H9 (cell line): Measurements from ENCODE around the gene MYO1E. TPM values are rescaled to one million over a fixed set of nuclear protein-coding genes. Genes with fewer than 3 reads are reported as not detected.

ENCODE experiments used
- DNase-seq: peaks from one replicate; pipeline ENCODE4 v3.0.0-alpha.2; 2017
- H2AFZ ChIP-seq: one replicate; pipeline ENCODE4 v1.6.1; 2013; ENCODE audit warnings: mild to moderate bottlenecking, low read length, control low read depth, moderate library complexity
- H2AK5ac ChIP-seq: 2 replicates; pipeline ENCODE4 v1.6.1; 2013; ENCODE audit warnings: low read length, control low read depth, mixed read lengths; ENCODE audit not compliant: insufficient read length
- H2BK120ac ChIP-seq: one replicate; pipeline ENCODE4 v1.6.1; 2013; ENCODE audit warnings: low read depth, mild to moderate bottlenecking, low read length, control low read depth, inconsistent platforms; ENCODE audit not compliant: poor library complexity, severe bottlenecking
- H2BK12ac ChIP-seq: 2 replicates; pipeline ENCODE4 v1.6.1; 2013; ENCODE audit warnings: low read length, control low read depth, mixed read lengths, low read depth; ENCODE audit not compliant: insufficient read length
- H2BK15ac ChIP-seq: 2 replicates; pipeline ENCODE4 v1.6.1; 2013; ENCODE audit warnings: low read depth, low read length, control low read depth
- H2BK20ac ChIP-seq: one replicate; pipeline ENCODE4 v1.6.1; 2013; ENCODE audit warnings: low read depth, mild to moderate bottlenecking, low read length, control low read depth, inconsistent platforms; ENCODE audit not compliant: poor library complexity, severe bottlenecking
- H2BK5ac ChIP-seq: 2 replicates; pipeline ENCODE4 v1.6.1; 2013; ENCODE audit warnings: low read length, control low read depth, mixed read lengths; ENCODE audit not compliant: insufficient read length
- H3K14ac ChIP-seq: 2 replicates; pipeline ENCODE4 v1.6.1; 2013; ENCODE audit warnings: low read length, control low read depth; ENCODE audit not compliant: insufficient read depth
- H3K18ac ChIP-seq: 2 replicates; pipeline ENCODE4 v1.6.1; 2013; ENCODE audit warnings: low read depth, mild to moderate bottlenecking, mixed read lengths, low read length, control low read depth; ENCODE audit not compliant: insufficient read length
- H3K23ac ChIP-seq: 2 replicates; pipeline ENCODE4 v1.6.1; 2013; ENCODE audit warnings: low read length, control low read depth, mixed read lengths, low read depth; ENCODE audit not compliant: insufficient read length
- H3K23me2 ChIP-seq: 2 replicates; pipeline ENCODE4 v1.6.1; 2013; ENCODE audit warnings: low read depth, mild to moderate bottlenecking, mixed read lengths, low read length, control low read depth; ENCODE audit not compliant: insufficient read length, poor library complexity, severe bottlenecking
- H3K27ac ChIP-seq: 2 replicates; pipeline ENCODE4 v1.5.1; 2013; ENCODE audit warnings: low read length, control low read depth, mixed read lengths, low read depth; ENCODE audit not compliant: insufficient read length
- H3K27me3 ChIP-seq: 2 replicates; pipeline ENCODE4 v1.6.1; 2013; ENCODE audit warnings: low read length, control low read depth, inconsistent platforms; ENCODE audit not compliant: insufficient read depth
- H3K4ac ChIP-seq: 2 replicates; pipeline ENCODE4 v1.6.1; 2013; ENCODE audit warnings: low read depth, mild to moderate bottlenecking, control low read depth, inconsistent platforms, low read length, moderate library complexity
- H3K4me1 ChIP-seq: 2 replicates; pipeline ENCODE4 v1.6.1; 2013; ENCODE audit warnings: low read length, control low read depth, inconsistent platforms; ENCODE audit not compliant: insufficient read depth
- H3K4me2 ChIP-seq: 2 replicates; pipeline ENCODE4 v1.6.1; 2013; ENCODE audit warnings: low read length, control low read depth, mixed read lengths; ENCODE audit not compliant: insufficient read length, insufficient read depth
- H3K56ac ChIP-seq: 2 replicates; pipeline ENCODE4 v1.6.1; 2013; ENCODE audit warnings: low read depth, mild to moderate bottlenecking, mixed read lengths, low read length, control low read depth; ENCODE audit not compliant: insufficient read length
- H3K79me1 ChIP-seq: 2 replicates; pipeline ENCODE4 v1.6.1; 2013; ENCODE audit warnings: low read depth, mild to moderate bottlenecking, moderate library complexity, low read length, control low read depth, inconsistent platforms; ENCODE audit not compliant: insufficient read depth, poor library complexity, severe bottlenecking
- H3K79me2 ChIP-seq: 2 replicates; pipeline ENCODE4 v1.6.1; 2013; ENCODE audit warnings: low read length, control low read depth, inconsistent platforms; ENCODE audit not compliant: insufficient read depth
- H3K9ac ChIP-seq: 2 replicates; pipeline ENCODE4 v1.6.1; 2013; ENCODE audit warnings: low read length, control low read depth, mixed read lengths; ENCODE audit not compliant: insufficient read length; ENCODE audit errors: extremely low read depth
- H3K9me3 ChIP-seq: one replicate; pipeline ENCODE4 v1.6.1; 2013; ENCODE audit warnings: low read depth, low read length, inconsistent platforms; ENCODE audit not compliant: control insufficient read depth
- H3T11ph ChIP-seq: one replicate; pipeline ENCODE4 v1.6.1; 2013; ENCODE audit warnings: mild to moderate bottlenecking, low read length, control low read depth, inconsistent platforms
- H4K20me1 ChIP-seq: one replicate; pipeline ENCODE4 v1.6.1; 2013; ENCODE audit not compliant: control insufficient read depth, insufficient read length, insufficient read depth
- H4K5ac ChIP-seq: 2 replicates; pipeline ENCODE4 v1.6.1; 2013; ENCODE audit warnings: low read depth, mild to moderate bottlenecking, mixed read lengths, low read length, control low read depth; ENCODE audit not compliant: insufficient read length
- H4K8ac ChIP-seq: replicated peaks from 2 replicates; pipeline ENCODE4 v1.6.1; 2013; ENCODE audit warnings: low read length, control low read depth, mixed read lengths, low read depth; ENCODE audit not compliant: insufficient read length
- H4K91ac ChIP-seq: 2 replicates; pipeline ENCODE4 v1.6.1; 2013; ENCODE audit warnings: low read depth, mild to moderate bottlenecking, moderate library complexity, mixed read lengths, low read length, control low read depth; ENCODE audit not compliant: insufficient read length
- H3K27ac Mint-ChIP-seq, 3 experiments: 2 replicates in 2 of 3; 3 replicates in 1 of 3; pipeline ENCODE4 v1.8.0; 2020 to 2021; ENCODE audit warnings: mixed read lengths in 3 of 3, mild to moderate bottlenecking in 1 of 3, moderate library complexity in 1 of 3
- H3K27me3 Mint-ChIP-seq: 2 replicates; pipeline ENCODE4 v1.8.0; 2021; ENCODE audit warnings: low read depth, mild to moderate bottlenecking, moderate library complexity, mixed read lengths
- H3K36me3 Mint-ChIP-seq, 3 experiments: 2 replicates in 2 of 3; 3 replicates in 1 of 3; pipeline ENCODE4 v1.8.0; 2020 to 2021; ENCODE audit warnings: low read depth in 3 of 3, mixed read lengths in 3 of 3; ENCODE audit not compliant: insufficient read depth in 1 of 3
- H3K4me1 Mint-ChIP-seq, 2 experiments: 2 replicates each; pipeline ENCODE4 v1.8.0; 2020; ENCODE audit warnings: mixed read lengths in 2 of 2
- H3K4me3 Mint-ChIP-seq, 2 experiments: 2 replicates in 1 of 2; 3 replicates in 1 of 2; pipeline ENCODE4 v1.8.0; 2020 to 2021; ENCODE audit warnings: mild to moderate bottlenecking in 2 of 2, mixed read lengths in 2 of 2, moderate library complexity in 1 of 2
- H3K9me3 Mint-ChIP-seq, 2 experiments: 2 replicates in 1 of 2; 3 replicates in 1 of 2; pipeline ENCODE4 v1.8.0; 2020; ENCODE audit warnings: mild to moderate bottlenecking in 2 of 2, mixed read lengths in 2 of 2, moderate library complexity in 1 of 2
- CTCF ChIP-seq: fragments of 200-600 bp; sonication (generic); conservative IDR thresholded peaks from 3 replicates; pipeline ENCODE4 v1.8.0; 2021; ENCODE audit warnings: antibody characterized with exemption, mild to moderate bottlenecking
- WGBS: extraction: QIAGEN DNeasy Blood & Tissue Kit; methylation state at CpG from one replicate; pipeline ENCODE4 v1.1.7; 2013; ENCODE audit warnings: missing lambda C conversion rate, low lambda C conversion rate, mixed read lengths; ENCODE audit not compliant: insufficient read length; ENCODE audit errors: extremely low coverage; 5-methylcytosine and 5-hydroxymethylcytosine counted together
- total RNA-seq: library from RNA; stranded (reverse); gene quantifications from 2 replicates; pipeline ENCODE4 v1.2.1, GENCODE V29; 2021

Gene MYO1E
- total RNA-seq, 1 experiment from 2014 or later, result 235 TPM

GRCh38 chr15:59171067-59171397 is 201.6 kb downstream of the MYO1E start:
- Mint-ChIP-seq H3K27me3 (no peaks in the 10 kb centered on the region), H3K4me1 (peaks cover 13% of the 10 kb centered on the region in 2 experiments), H3K27ac (peak overlapping the region in 1 of 3 experiments; percentile 74; a peak in 2 of 7 replicates), H3K9me3 (no peaks in the 10 kb centered on the region), H3K36me3 (peaks cover 7 to 69% (median 34%) of the 10 kb centered on the region in 3 experiments; a peak in 6 of 7 replicates), H3K4me3 (no peak overlapping the region)
- Histone ChIP-seq H4K5ac (no peak overlapping the region), H4K20me1 (no peaks in the 10 kb centered on the region), H3K27me3 (no peaks in the 10 kb centered on the region), H3K4ac (no peak overlapping the region), H3K23ac (no peak overlapping the region), H3K79me2 (no peaks in the 10 kb centered on the region), H3K27ac (no peak overlapping the region), H3K4me1 (0 out of 2 replicates have a peak, but pooled peaks cover 2% of the 10 kb centered on the region), H2AFZ (no peak overlapping the region), H2BK5ac (no peak overlapping the region), H3K14ac (no peak overlapping the region), H2BK20ac (no peak overlapping the region), H3K4me2 (no peak overlapping the region), H3K79me1 (no peaks in the 10 kb centered on the region), H3K9me3 (no peaks in the 10 kb centered on the region), H3T11ph (no peak overlapping the region), H4K91ac (no peak overlapping the region), H3K56ac (no peak overlapping the region), H2BK15ac (no peak overlapping the region), H3K18ac (no peak overlapping the region), H4K8ac (no peak overlapping the region), H2AK5ac (no peak overlapping the region), H3K9ac (no peak overlapping the region), H2BK12ac (no peak overlapping the region), H2BK120ac (no peak overlapping the region), H3K23me2 (no peaks in the 10 kb centered on the region)
- TF ChIP-seq CTCF, result no peak
- WGBS, result no CpG with 5 or more reads among the region's 8 CpGs
- no peak for DNase-seq
